GM12872 (cell line): ENCODE data around the gene PER3.

Experiments
- CTCF ChIP-seq: IDR thresholded peaks from 3 replicates; pipeline ENCODE4 v1.5.1; 2011; ENCODE audit warnings: low read depth, mild to moderate bottlenecking, low read length, moderate library complexity; ENCODE audit not compliant: insufficient read depth

Gene PER3

GRCh38 chr1:7888248-7889081 is 104.4 kb downstream of the PER3 start:
- TF ChIP-seq CTCF = no peak

GRCh38 chr1:7890853-7891252 is 106.8 kb downstream of the PER3 start:
- TF ChIP-seq CTCF = no peak

- TF ChIP-seq CTCF = no peak
Observed at GRCh38 chr1:7891804-7892203, 107.7 kb downstream of the PER3 start.

GRCh38 chr1:7893529-7894180 is 109.6 kb downstream of the PER3 start:
- no peak for TF ChIP-seq CTCF
